ENCODE results near the gene CNTNAP2.

CNTNAP2 gene

GRCh38 chr7:147151661-147152060 is 1035.1 kb downstream of the CNTNAP2 start:
- no peak for TF ChIP-seq CTCF (IDR thresholded peaks at IDR 0.05; ENCODE audit: low read depth, low read length, missing control alignments)
- DNase-seq (ENCODE audit: extremely low read depth, low read depth) = no peak
- H3K4me3 ChIP-seq (replicated peaks; ENCODE audit: low read depth, low read length) = no peak overlapping the region

GRCh38 chr7:147153571-147153970 is 1037.0 kb downstream of the CNTNAP2 start:
- DNase-seq (ENCODE audit: extremely low read depth, low read depth) = no peak
- no peak for TF ChIP-seq CTCF (IDR thresholded peaks at IDR 0.05; ENCODE audit: low read depth, low read length, missing control alignments)
- H3K4me3 ChIP-seq (replicated peaks; ENCODE audit: low read depth, low read length) = no peak overlapping the region

- H3K4me3 ChIP-seq (replicated peaks; ENCODE audit: low read depth, low read length) = no peak overlapping the region
- no peak for TF ChIP-seq CTCF (IDR thresholded peaks at IDR 0.05; ENCODE audit: low read depth, low read length, missing control alignments)
- DNase-seq (ENCODE audit: extremely low read depth, low read depth) = no peak
Measured at GRCh38 chr7:147161405-147161804, 1044.8 kb downstream of the CNTNAP2 start.

GRCh38 chr7:147170341-147171012 is 1053.9 kb downstream of the CNTNAP2 start:
- no peak overlapping the region for H3K4me3 ChIP-seq (replicated peaks; ENCODE audit: low read depth, low read length)
- no peak for DNase-seq (ENCODE audit: extremely low read depth, low read depth)
- no peak for TF ChIP-seq CTCF (IDR thresholded peaks at IDR 0.05; ENCODE audit: low read depth, low read length, missing control alignments)

GRCh38 chr7:147171013-147171391 is 1054.4 kb downstream of the CNTNAP2 start:
- TF ChIP-seq CTCF (IDR thresholded peaks at IDR 0.05; ENCODE audit: low read depth, low read length, missing control alignments) = no peak
- no peak overlapping the region for H3K4me3 ChIP-seq (replicated peaks; ENCODE audit: low read depth, low read length)
- DNase-seq (ENCODE audit: extremely low read depth, low read depth) = no peak

- DNase-seq (ENCODE audit: extremely low read depth, low read depth) = no peak
- no peak overlapping the region for H3K4me3 ChIP-seq (replicated peaks; ENCODE audit: low read depth, low read length)
- TF ChIP-seq CTCF (IDR thresholded peaks at IDR 0.05; ENCODE audit: low read depth, low read length, missing control alignments) = no peak
Measured at GRCh38 chr7:147173883-147174282, 1057.3 kb downstream of the CNTNAP2 start.

- H3K4me3 ChIP-seq (replicated peaks; ENCODE audit: low read depth, low read length) = no peak overlapping the region
Measured at GRCh38 chr7:147182874-147183273, 1066.3 kb downstream of the CNTNAP2 start.

More at GRCh38 chr7:147182874-147183273, 1066.3 kb downstream of the CNTNAP2 start:
- no peak for DNase-seq (ENCODE audit: extremely low read depth, low read depth)
- TF ChIP-seq CTCF (IDR thresholded peaks at IDR 0.05; ENCODE audit: low read depth, low read length, missing control alignments) = no peak
